Fibroblast of the aortic adventitia (primary cell): Measurements from ENCODE around the gene JDP2. TPM values are rescaled to one million over a fixed set of nuclear protein-coding genes. Genes with fewer than 3 reads are reported as not detected.
A peak's percentile ranks its signal among the peaks of the same experiment; 100 is the strongest.

Experiments used
- DNase-seq: peaks from one replicate; pipeline ENCODE4 v3.0.0-alpha.2; 2010; ENCODE audit warnings: low read depth
- H3K4me3 ChIP-seq: 2 replicates; pipeline ENCODE4 v1.5.1; 2011; ENCODE audit warnings: low read depth, mild to moderate bottlenecking, control low read depth, low read length, moderate library complexity
- CTCF ChIP-seq: IDR thresholded peaks from 2 replicates; pipeline ENCODE4 v1.5.1; 2011; ENCODE audit warnings: mild to moderate bottlenecking, low read length, control low read depth, inconsistent platforms; ENCODE audit not compliant: insufficient read depth
- total RNA-seq: library from RNA; depleted of rRNA; stranded (reverse); fragments of >200 nt; gene quantifications from 2 replicates; pipeline ENCODE4 v1.2.3, GENCODE V29; 2012; ENCODE audit warnings: low replicate concordance

Gene JDP2
- total RNA-seq, 1 donor, result 80.1 TPM

DNA sequence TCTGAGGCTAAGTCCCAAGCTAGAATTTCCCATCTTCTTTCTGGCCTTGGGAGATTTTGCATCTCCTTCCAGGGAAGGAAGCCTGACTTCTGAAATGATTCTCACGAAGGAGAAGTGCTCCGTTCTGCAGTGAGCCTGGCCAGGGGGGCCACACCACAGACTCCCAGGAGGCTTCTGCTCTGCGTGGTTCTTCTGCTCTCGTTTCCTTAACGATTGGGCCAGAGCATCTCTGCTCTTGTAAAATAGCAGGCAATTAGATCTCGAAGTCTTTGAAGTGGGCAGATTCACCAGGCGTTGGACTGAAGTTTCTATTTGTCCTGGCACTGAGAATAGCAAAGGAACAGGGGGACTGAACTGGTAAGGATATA, 87.8 kb downstream of the JDP2 start:
- DNase-seq, result peak; percentile 19
- peak overlapping the region; percentile 64 for H3K4me3 ChIP-seq
- TF ChIP-seq CTCF, result no peak

GRCh38 chr14:75518625-75519024, 90.8 kb downstream of the JDP2 start:
- no peak for TF ChIP-seq CTCF
- no peak overlapping the region for H3K4me3 ChIP-seq
- no peak for DNase-seq

DNA sequence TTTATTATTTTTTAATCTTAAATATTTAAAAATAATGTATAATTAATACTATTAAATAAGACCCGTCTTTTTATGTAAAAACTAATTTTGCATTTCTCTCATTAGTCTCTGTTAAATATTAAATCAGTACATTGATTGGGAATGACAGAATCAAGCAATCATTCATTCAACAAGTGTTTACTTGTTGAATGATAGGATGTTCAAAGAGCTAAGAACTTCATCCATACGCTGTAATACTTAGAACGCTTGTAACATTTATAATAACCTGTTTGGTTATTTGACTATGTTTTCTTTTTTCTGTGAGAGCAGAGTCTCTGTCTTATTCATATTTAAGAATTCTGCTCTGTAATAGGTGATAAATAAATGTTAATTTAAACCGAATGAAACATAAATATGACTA, 91.6 kb downstream of the JDP2 start:
- no peak overlapping the region for H3K4me3 ChIP-seq
- no peak for DNase-seq
- no peak for TF ChIP-seq CTCF

- no peak for TF ChIP-seq CTCF
- no peak overlapping the region for H3K4me3 ChIP-seq
- peak; percentile 31 for DNase-seq
Measured at GRCh38 chr14:75519826-75520728, 92.3 kb downstream of the JDP2 start.

DNA sequence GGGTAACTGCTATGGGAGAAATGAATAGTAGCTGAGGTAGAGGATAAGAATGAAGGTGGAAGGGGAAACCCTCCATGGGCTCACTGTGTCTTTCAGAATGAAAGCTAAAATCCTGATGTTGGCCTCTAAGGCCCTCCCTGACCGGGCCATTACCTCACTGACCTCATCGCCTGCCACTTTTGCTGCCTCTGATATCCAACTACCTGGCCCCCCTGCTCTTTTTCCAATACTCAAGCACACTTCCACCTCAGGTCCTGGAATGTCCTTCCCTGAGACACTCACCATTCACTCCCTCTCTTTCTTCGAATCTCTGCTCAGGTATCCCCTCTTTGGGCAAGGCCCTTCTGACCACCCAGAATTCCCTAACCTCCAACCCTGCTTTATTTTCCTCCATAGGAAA, 93.0 kb downstream of the JDP2 start:
- H3K4me3 ChIP-seq, result no peak overlapping the region
- TF ChIP-seq CTCF, result no peak
- no peak for DNase-seq

DNA sequence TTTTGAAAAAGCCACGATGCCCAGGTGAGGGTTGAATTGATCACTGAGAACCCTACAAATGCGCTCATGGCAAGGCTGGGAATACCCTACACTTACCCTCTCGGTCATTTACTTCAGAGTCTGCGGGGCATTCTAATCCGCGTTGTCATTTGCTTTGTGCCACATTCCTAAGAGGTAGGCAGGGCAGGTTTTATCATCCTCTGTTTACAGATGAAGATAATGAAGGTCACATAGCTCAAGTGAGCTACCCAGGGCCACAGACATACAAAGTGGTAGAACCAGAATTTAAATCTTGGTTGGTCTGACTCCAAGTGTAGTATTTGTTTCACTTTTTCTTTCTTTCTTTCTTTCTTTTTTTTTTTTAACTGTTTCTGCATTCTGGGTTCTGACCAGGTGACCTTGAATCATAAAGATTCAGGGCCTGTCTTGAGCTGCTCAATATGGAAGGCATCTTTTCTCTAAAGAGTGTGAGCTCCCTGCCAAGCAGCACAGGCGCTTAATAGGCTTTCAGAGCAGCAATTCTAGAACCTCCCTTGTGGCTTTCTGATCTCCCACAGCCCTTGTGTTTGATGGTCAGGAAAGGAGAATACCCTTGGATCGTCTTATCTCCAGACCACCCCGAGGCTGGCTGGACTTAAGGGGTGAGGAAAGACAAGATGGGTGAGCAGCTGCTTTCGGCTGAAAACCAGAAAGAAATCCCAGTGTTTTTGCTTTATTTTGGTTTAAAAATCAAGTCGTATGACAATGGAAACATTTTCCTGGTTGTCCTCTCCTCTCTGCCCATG, 93.8 kb downstream of the JDP2 start:
- no peak overlapping the region for H3K4me3 ChIP-seq
- TF ChIP-seq CTCF, result no peak
- DNase-seq, result no peak
